ENCODE results near the gene STXBP5. TPM values are rescaled to one million over a fixed set of nuclear protein-coding genes. Genes with fewer than 3 reads are reported as not detected.

STXBP5 gene
- total and polyA plus RNA-seq, 9 of the 15 experiments (the other 6 are each of a cell fraction or from before 2014, with no cell fraction given), result 23.3 to 172 (median 71.5) TPM

GRCh38 chr6:147205690-147206600 is 1.7 kb downstream of the STXBP5 start (continued):
- no peak for TF ChIP-seq ASH1L (IDR thresholded peaks at IDR 0.05; ENCODE audit: borderline replicate concordance, low read depth, partially characterized antibody)
- no peak for TF ChIP-seq ZNF766 (CRISPR knock-in tag; conservative IDR thresholded peaks at IDR 0.05)
- peak in 1 of 2 experiments; percentile 36; a peak in 1 of 4 replicates for TF ChIP-seq MNT (conservative IDR thresholded peaks at IDR 0.05)
- TF ChIP-seq UBTF (IDR thresholded peaks at IDR 0.05; ENCODE audit: borderline replicate concordance in 1 of 2, low read depth in 2 of 2, low read length in 2 of 2), result 0 out of 4 replicates have a peak, but pooled peaks of 1 of the 2 experiments have one; percentile 80
- TF ChIP-seq ZNF644 (tag; IDR thresholded peaks at IDR 0.05; ENCODE audit: low read depth), result no peak
- TF ChIP-seq SUPT5H (IDR thresholded peaks at IDR 0.05), result peak; percentile 49; the same call in 1 of the 2 replicates
- no peak for TF ChIP-seq ZNF133 (CRISPR knock-in tag; IDR thresholded peaks at IDR 0.05)
- no peak for TF ChIP-seq CREB5 (CRISPR knock-in tag; IDR thresholded peaks at IDR 0.05)
- no peak for TF ChIP-seq CBFB (CRISPR knock-in tag; IDR thresholded peaks at IDR 0.05)
- TF ChIP-seq GTF3C2 (IDR thresholded peaks at IDR 0.05; ENCODE audit: borderline replicate concordance, extremely low read depth, insufficient read length), result no peak
- TF ChIP-seq ZKSCAN8 (CRISPR knock-in tag; IDR thresholded peaks at IDR 0.05), result no peak
- no peak for TF ChIP-seq POLR2AphosphoS2 (IDR thresholded peaks at IDR 0.05; ENCODE audit: low read length)
- no peak for TF ChIP-seq HMG20B (CRISPR knock-in tag; IDR thresholded peaks at IDR 0.05)
- TF ChIP-seq COPS2 (conservative IDR thresholded peaks at IDR 0.05), result no peak
- TF ChIP-seq MED1 (CRISPR knock-in tag; IDR thresholded peaks at IDR 0.05; ENCODE audit: borderline replicate concordance), result no peak
- no peak for TF ChIP-seq ETV5 (CRISPR knock-in tag; IDR thresholded peaks at IDR 0.05; ENCODE audit: low read depth)
- no peak for TF ChIP-seq ZNF12 (CRISPR knock-in tag; IDR thresholded peaks at IDR 0.05)
- TF ChIP-seq ARID1B (IDR thresholded peaks at IDR 0.05), result peak; percentile 33; the same call in 1 of the 2 replicates

Measured in K562 (cell line).